Activated CD8-positive, alpha-beta memory T cell treated with anti-CD3 and anti-CD28 coated beads for 1 hour (primary cell): ENCODE measurements around the gene ZNF319.
"Not testable (repeated sequence)": the region's sequence is repeated elsewhere in the genome, so short reads cannot be mapped to it uniquely, and the experiment has no call there.

Experiments
- DNase-seq, 2 donors: peaks; one replicate each; pipeline ENCODE4 v3.0.0-alpha.2; 2020; ENCODE audit warnings: low read depth in 1 of 2; ENCODE audit errors: extremely low read depth in 1 of 2

Gene ZNF319

GRCh38 chr16:58022601-58023371 is 22.3 kb upstream of the ZNF319 start:
- no peak for DNase-seq

GRCh38 chr16:58021661-58022551 is 21.4 kb upstream of the ZNF319 start:
- DNase-seq, result no peak

DNA sequence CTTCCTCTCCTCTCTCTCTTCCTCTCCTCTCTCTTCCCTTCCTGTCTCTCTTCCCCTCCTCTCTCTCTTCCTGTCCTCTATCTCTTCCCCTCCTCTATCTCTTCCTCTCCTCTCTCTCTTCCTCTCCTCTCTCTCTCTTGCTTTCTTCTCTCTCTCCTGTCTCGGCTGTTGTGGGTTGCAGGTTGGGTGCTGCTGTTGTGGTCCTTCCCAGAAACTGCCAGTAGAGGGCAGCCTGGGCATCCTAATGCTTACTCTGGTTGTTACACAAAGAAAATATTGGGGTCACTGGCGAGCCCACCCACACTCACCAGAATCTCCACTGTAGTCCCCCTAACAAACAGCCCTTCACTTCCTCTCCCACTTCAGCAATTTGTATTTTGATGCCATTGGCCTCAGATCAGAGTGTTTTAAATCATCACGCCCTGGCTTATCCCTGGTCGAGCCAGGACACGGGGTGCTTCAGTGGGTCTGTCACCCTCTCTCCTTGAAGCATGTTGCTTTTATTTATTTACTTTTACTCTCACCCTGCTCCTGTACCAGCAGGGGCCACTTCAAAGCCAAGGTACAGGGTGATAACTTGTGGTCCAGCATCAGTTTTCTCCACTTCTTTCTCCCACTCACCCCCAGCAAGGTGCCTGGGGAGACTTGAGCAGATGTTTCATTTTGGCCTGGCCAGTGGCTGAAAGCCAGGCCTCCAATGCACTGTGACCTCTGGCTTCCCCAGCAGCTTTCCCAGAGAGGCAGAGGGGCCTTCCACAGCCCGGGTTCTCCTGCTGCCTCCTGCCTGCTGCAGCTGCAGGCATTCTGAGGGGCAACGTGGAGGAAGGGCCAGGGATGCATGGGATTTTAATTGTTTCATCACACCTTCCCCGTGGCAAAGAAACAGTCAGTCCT is 20.4 kb upstream of the ZNF319 start:
- peak in 1 of 2 donors; percentile 44 for DNase-seq

GRCh38 chr16:58019866-58020538 is 19.5 kb upstream of the ZNF319 start:
- no peak for DNase-seq

GRCh38 chr16:58018803-58019202 is 18.3 kb upstream of the ZNF319 start:
- DNase-seq, result no peak

DNA sequence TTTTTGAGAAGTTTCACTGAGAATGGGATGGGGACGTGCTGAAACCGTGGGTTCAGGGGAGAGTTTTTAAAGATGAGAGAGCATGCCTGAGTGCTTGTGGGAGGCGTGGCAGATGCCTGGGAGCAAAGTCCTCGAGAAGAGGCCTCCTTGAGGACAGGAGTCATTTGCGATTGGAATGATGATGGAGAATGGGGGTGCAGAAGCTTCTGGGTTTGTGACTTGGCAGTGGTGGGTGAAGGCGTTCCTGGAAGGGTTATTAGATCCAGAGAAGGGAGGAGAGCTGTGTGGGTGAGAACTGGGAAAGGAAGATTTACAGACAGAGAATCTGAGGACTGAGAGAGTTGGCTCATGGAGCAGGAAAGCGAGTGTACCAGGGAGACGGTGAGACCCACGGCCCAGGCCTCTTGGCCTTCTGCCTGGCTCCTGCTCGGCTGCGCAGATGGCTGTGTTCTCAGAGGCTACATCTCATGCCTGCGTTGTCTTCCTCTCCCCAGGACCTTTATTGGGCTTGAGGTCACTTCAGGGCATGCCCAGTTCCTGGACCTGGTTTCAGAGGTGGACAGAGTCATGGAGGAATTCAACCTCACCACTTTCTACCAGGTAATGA is 16.5 kb upstream of the ZNF319 start:
- no peak for DNase-seq

DNA sequence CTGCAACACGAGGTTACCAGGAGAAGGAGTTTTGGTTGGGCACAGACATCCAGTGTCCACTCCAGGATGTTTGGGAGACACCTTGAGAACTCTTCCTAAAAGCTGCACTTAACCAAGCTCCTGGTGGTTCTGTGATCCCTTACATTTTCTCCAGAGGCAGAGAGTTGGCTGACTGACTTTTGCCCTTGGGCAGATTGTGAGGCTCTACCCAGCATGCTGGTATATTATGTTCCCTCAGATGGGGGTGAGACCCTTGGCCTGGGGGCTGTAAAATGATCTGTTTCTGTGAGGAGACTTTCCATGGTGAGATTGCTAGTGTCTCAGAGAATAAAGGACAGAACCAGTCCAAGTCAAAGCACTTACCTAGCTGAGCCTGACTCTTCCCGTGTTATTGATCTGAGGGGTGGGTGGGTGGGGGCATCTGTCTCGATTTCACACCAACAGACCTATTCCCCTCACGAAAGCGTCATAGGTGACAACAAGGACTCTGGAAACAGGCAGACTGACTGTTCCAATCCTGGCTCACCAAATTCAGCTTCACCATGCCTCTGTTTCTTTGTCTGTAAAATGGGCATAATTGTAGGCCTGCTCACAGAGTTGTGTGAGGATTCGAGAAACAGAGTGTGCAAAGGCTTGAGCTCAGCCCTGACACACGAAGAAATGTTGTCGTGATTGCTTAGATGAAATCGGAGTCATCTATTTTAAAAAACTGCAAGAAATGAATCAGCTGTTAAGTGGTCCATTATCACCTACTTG is 12.9 kb upstream of the ZNF319 start:
- no peak for DNase-seq

DNA sequence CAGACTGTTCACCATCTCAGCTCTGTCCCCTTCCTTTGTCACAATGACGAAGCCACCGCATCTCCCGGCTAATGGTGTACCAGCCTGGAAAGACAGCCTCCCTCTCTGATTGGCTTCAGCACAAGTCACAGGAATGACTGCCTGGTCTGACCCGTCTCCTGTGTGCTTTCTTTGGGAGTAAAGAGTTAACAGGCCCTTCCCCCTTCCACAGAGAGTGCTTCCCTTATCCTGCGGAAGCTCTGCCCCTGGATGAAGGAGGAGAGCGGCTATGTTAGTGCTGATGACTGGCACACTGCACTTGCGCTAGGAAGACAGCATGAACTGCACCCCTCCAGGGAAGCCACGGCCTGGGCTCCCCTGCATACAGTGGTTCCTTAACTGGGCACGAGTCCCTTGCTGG is 12.0 kb upstream of the ZNF319 start:
- DNase-seq, result no peak

DNA sequence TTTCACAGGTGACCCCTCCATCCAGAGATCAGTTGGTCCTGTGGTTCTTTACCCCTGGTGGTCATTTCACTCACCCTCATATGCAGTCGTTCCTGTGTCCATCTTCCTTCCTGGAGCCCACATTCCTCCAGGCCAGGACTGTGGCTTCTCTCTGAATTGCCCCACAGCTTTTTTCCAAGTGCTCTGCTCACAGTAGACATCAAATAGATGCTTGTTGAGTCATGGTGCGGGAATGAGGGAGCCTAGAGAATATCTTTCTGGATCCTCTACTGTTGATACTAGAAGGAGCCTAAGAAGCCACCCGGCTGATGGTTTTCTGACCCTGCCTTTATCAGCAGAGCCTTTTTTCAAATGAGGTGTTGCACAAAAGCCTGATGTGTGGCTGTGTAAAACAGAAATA is 11.2 kb upstream of the ZNF319 start:
- DNase-seq, result no peak

DNA sequence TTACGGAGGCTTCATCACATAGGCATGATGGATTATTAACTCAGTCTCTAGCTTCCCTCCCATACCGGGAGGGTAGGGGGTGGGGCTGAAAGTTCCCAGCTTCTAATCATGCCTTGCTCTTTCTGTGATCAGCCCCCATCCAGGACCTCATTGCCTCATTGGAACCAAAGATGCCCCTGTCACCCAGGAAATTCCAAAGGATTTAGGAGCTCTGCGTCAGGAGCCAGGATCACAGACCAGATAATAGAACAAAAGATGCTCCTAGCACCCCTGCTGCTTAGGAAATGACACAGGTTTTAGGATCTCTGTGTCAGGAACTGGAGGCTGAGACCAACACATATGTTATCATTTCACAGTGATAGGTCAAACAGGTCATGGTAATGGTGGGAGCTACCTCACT is 10.4 kb upstream of the ZNF319 start:
- no peak for DNase-seq

DNA sequence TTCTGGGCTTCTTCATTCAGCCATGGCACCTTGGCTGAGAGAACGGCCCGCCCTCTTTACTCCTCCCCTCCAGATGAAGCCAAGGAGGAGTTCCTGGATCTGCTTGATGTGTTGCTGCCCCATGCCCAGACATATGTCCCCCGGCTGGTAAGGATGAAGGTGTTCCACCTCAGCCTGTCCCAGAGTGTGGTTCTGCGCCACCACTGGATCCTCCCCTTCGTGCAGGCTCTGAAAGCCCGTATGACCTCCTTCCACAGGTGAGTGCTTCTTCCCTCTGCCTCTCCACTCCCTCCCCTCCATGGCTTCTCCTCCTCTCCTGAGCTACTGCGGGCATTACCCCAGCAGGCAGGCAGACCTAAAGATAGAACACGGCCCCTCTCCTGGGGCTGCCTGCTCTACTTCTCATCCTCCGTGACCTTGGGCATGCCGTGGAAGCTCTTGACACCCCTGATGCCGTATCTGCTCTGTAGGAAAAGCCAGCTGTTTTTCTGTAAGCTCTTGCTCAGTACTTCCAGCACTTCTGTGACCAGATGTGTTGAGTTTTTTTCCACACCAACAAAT is 9.5 kb upstream of the ZNF319 start:
- no peak for DNase-seq

DNA sequence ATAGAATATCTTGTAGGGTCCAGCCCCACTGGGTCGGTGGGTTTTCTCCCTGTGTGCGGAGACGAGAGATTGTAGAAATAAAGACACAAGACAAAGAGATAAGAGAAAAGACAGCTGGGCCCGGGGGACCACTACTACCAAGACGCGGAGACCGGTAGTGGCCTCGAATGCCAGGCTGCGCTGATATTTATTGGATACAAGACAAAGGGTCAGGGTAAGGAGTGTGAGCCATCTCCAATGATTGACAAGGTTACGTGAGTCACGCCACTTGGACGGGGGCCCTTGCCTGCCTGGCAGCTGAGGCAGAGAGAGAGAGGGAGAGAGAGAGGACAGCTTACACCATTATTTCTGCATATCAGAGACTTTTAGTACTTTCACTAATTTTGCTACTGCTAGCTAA is 4.3 kb upstream of the ZNF319 start:
- DNase-seq, result not testable (repeated sequence)

DNA sequence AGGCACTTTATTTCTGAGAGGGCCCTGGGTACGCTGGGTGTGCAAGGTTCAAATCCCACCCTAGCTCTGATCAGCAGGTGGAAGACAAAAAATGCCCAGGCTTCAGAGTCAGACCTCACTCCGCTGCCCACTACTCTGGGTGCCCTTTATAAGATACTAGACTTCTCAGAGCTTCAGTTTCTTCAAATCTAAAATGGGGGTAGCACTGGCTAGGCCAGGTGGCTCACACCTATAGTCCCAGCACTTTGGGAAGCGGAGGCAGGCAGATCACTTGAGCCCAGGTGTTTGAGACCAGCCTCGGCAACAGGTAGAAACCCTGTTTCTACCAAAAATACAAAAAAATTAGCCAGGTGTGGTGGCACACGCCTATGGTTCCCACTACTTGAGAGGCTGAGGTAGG is 2.5 kb upstream of the ZNF319 start:
- no peak for DNase-seq

DNA sequence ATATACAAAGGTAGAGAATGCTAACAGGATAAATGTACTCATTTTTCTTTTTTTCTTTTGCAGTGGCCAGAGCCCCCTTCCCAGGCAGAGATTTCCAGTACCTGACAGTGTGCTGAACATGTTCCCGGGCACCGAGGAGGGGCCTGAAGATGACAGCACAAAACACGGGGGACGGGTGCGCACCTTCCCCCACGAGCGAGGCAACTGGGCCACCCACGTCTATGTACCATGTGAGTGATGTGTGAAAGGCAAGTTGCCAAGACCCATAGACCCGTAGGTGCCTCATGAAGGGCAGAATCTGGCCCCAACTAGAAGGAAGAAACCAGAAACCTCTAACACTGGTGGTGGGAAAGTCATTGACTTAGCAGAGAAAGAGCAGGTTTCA is 1.9 kb upstream of the ZNF319 start:
- DNase-seq, result no peak

GRCh38 chr16:58001781-58002415 is 1.4 kb upstream of the ZNF319 start:
- DNase-seq, result no peak

DNA sequence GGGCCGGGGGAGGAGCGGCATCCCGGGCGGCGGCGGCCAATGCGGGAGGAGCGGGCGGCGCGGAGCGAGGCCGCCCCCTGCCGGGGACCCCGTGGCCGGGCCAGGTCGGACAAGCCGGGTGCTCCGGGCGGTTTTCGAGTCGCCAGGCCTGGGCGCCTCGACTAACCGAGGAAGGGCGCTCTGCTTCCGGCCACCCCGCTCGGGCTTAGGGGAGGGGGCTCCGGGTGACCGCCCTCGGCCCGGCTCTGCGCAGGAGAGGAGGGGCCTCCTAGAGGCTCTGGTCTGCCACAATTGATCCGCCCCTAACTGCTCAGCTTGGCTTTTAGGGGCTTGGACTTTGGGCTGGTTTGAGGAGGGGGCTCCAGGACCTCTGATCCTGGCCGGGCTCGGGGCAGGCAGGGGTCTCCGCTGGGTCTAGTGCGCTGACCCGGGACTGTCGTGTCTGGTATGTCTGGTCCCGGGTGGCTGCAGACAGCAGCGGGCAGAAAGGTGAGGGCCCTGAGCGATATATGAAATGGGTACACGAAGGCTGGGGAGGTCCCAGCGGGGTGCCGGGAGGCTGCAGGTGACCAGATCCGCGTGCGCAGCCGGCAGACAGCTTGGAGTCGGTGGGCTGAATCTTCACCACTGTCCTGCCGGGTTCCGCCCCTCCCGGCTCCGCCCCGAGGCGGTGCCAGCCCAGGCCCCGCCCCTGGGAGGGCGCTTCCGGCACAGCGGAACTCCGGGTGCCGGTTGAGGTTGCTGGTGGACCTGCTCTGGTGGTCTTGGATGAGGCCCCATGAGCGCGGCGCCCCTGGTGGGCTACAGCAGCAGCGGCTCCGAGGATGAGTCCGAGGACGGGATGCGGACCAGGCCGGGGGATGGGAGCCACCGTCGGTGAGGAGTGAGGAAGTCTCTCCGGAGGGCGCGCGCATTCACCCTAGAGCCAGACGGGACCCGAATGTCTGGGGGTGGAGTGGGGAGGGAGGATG is 519 bp upstream of the ZNF319 start, which contains the start of gene USB1:
Gene USB1 (plus strand): TSS at position 702 of the 971 bp plus-strand sequence. CDS start 77 bp downstream, at position 779.
- peak in 1 of 2 donors; percentile 74 for DNase-seq

GRCh38 chr16:57999366-57999970 is 1.0 kb downstream of the ZNF319 start:
- DNase-seq, result no peak
